Activated B cell treated with CpG ODN at 0.5 μM for 24 hours (primary cell): ENCODE data around the gene RIC3. TPM values are rescaled to one million over a fixed set of nuclear protein-coding genes. Genes with fewer than 3 reads are reported as not detected.

Experiments used
- ATAC-seq: fragments of 200-7000 bp; cut with Tn5 transposase; one replicate; pipeline ENCODE4 v1.10.0; 2021; ENCODE audit warnings: low read depth, mild to moderate bottlenecking, moderate library complexity
- CTCF ChIA-PET: fragments of 350-600 bp; sonication (Branson Sonifier 250); formaldehyde crosslinking; loops from one replicate; lab custom pipeline; 2021; ENCODE audit warnings: antibody characterized with exemption; lab: Charles Lee
- POLR2A ChIA-PET: fragments of 350-600 bp; sonication (Branson Sonifier 250); formaldehyde crosslinking; loops from one replicate; lab custom pipeline; 2021; ENCODE audit warnings: antibody characterized with exemption; lab: Charles Lee
- DNase-seq: peaks from one replicate; pipeline ENCODE4 v3.0.0; 2022
- H3K27ac Mint-ChIP-seq: one replicate; pipeline ENCODE4 v1.8.0; 2020; ENCODE audit warnings: mixed read lengths
- H3K27me3 Mint-ChIP-seq: one replicate; pipeline ENCODE4 v1.8.0; 2021; ENCODE audit warnings: mixed read lengths
- H3K36me3 Mint-ChIP-seq: one replicate; pipeline ENCODE4 v1.8.0; 2021; ENCODE audit warnings: low read depth, mixed read lengths
- H3K4me1 Mint-ChIP-seq: one replicate; pipeline ENCODE4 v1.8.0; 2021; ENCODE audit warnings: mixed read lengths
- H3K4me3 Mint-ChIP-seq: one replicate; pipeline ENCODE4 v1.8.0; 2020; ENCODE audit warnings: mild to moderate bottlenecking, mixed read lengths
- H3K9me3 Mint-ChIP-seq: one replicate; pipeline ENCODE4 v1.8.0; 2020; ENCODE audit warnings: mixed read lengths
- intact Hi-C: fragments of 100-400 bp; cut with micrococcal nuclease; formaldehyde crosslinking; loops from one replicate; pipeline ENCODE4 v1.15.1; 2024
- total RNA-seq: library from RNA; stranded (reverse); gene quantifications from 2 replicates; pipeline ENCODE4 v1.2.3, GENCODE V29; 2022
- TF ChIP-seq, protein P1 (sequence below): fragments of 200-600 bp; IDR thresholded peaks from one replicate; pipeline ENCODE4 v1.8.0; 2022; ENCODE audit warnings: antibody characterized with exemption, mild to moderate bottlenecking

Gene RIC3
- total RNA-seq, 1 donor from 2014 or later, result 52.8 TPM

DNA sequence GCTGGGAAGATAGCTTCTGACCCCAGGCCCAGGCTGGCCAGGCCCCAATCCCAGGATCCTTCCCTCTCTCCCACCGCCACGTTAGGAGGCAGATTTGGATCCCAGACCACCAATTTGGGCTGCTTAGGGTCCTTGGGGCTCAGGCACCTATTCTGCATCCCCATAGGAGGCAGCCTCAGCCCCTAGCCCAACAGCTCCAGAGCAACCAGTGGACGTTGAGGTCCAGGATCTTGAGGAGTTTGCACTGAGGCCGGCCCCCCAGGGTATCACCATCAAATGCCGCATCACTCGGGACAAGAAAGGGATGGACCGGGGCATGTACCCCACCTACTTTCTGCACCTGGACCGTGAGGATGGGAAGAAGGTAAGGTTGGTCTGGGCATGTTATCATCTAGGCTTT is 71.8 kb downstream of the RIC3 start:
- ChIA-PET CTCF (interaction anchor here (1.0 to 10.2 kb wide), 4 partner anchors 12 to 91 kb away, joined by 3 to 86 read pairs (median 4); no protein-coding TSS in a partner anchor), POLR2A (no interaction called here)
- no peak for DNase-seq
- Mint-ChIP-seq H3K36me3 (peaks cover 4% of the 10 kb centered on the region), H3K4me3 (no peak overlapping the region), H3K4me1 (no peaks in the 10 kb centered on the region), H3K27me3 (no peaks in the 10 kb centered on the region), H3K27ac (no peak overlapping the region), H3K9me3 (no peaks in the 10 kb centered on the region)
- no peak for ATAC-seq
- TF ChIP-seq, protein P1, sequence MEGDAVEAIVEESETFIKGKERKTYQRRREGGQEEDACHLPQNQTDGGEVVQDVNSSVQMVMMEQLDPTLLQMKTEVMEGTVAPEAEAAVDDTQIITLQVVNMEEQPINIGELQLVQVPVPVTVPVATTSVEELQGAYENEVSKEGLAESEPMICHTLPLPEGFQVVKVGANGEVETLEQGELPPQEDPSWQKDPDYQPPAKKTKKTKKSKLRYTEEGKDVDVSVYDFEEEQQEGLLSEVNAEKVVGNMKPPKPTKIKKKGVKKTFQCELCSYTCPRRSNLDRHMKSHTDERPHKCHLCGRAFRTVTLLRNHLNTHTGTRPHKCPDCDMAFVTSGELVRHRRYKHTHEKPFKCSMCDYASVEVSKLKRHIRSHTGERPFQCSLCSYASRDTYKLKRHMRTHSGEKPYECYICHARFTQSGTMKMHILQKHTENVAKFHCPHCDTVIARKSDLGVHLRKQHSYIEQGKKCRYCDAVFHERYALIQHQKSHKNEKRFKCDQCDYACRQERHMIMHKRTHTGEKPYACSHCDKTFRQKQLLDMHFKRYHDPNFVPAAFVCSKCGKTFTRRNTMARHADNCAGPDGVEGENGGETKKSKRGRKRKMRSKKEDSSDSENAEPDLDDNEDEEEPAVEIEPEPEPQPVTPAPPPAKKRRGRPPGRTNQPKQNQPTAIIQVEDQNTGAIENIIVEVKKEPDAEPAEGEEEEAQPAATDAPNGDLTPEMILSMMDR, result no peak
- intact Hi-C loops, result loop anchor here (10.0 kb wide), 1 partner anchor 402 kb away; no protein-coding TSS in a partner anchor

DNA sequence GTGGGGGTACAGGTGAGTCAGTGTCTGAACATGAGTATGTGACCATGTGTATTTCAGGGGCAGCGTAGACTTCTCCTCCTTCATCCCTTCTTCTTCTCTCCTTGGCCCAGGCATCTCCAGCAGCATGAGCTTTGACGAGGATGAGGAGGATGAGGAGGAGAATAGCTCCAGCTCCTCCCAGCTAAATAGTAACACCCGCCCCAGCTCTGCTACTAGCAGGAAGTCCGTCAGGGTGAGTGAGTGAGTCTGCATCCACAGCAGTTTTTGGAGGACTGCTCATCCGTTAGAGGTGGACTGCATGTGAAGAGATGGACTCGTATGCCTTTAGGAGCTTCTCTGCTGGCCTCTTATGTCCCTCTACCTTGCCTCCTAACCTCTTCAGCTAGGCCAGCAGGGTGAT is 72.2 kb downstream of the RIC3 start:
- H3K9me3 Mint-ChIP-seq, result no peaks in the 10 kb centered on the region
- TF ChIP-seq, protein P1, result no peak
- H3K4me1 Mint-ChIP-seq, result no peaks in the 10 kb centered on the region
- ChIA-PET CTCF (interaction anchor here (1.0 to 10.2 kb wide), 4 partner anchors 13 to 90 kb away, joined by 3 to 86 read pairs (median 4); no protein-coding TSS in a partner anchor), POLR2A (no interaction called here)
- no peaks in the 10 kb centered on the region for H3K27me3 Mint-ChIP-seq
- H3K4me3 Mint-ChIP-seq, result no peak overlapping the region
- no peak for ATAC-seq
- intact Hi-C loops, result loop anchor here (10.0 kb wide), 1 partner anchor 402 kb away; no protein-coding TSS in a partner anchor
- peaks cover 4% of the 10 kb centered on the region for H3K36me3 Mint-ChIP-seq
- H3K27ac Mint-ChIP-seq, result no peak overlapping the region
- DNase-seq, result no peak

DNA sequence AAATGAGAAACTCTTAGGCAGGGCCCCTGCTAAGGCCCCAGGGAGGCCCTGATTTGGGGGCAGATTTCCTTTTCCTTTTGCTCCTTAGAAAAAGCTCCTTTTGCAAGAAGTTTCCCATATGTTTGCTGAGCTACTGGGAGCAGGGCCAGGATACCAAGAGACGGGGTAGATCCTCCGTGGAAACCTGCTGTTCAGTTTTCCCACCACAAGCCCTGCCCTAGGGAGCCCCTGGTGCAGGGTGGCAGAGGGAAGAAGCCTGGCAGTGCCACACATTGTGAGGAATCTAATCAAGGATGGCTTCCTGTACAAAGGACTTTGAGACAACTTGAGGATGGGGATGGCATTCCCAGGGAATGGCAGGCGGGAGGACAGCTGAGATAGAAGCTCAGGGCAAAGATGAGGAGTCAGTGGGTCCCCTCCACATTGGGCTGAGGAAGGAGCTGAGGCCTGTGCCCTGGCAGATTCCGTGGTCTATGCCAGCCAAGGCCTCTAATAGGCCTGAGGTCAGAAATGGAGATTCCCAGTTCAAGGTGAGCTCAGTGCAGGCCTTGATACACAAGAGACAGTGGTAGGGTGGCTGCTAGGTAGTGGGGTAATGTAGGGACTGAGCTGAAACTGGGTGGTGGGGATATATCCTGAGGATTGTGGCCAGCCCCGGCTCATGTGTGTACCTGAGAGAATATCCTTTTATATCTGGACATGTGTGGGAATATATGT is 72.9 kb downstream of the RIC3 start:
- Mint-ChIP-seq H3K9me3 (no peaks in the 10 kb centered on the region), H3K36me3 (no peaks in the 10 kb centered on the region), H3K4me3 (no peak overlapping the region), H3K27me3 (no peaks in the 10 kb centered on the region), H3K27ac (no peak overlapping the region), H3K4me1 (no peaks in the 10 kb centered on the region)
- TF ChIP-seq, protein P1, result no peak
- POLR2A ChIA-PET, result no interaction called here
- intact Hi-C loops, result loop anchor here (10.0 kb wide), 1 partner anchor 401 kb away; no protein-coding TSS in a partner anchor
- DNase-seq (no peak), ATAC-seq (no peak)
- CTCF ChIA-PET, result interaction anchor here (1.1 to 10.2 kb wide), 3 partner anchors 13 to 90 kb away, joined by 3 to 86 read pairs (median 5); no protein-coding TSS in a partner anchor

DNA sequence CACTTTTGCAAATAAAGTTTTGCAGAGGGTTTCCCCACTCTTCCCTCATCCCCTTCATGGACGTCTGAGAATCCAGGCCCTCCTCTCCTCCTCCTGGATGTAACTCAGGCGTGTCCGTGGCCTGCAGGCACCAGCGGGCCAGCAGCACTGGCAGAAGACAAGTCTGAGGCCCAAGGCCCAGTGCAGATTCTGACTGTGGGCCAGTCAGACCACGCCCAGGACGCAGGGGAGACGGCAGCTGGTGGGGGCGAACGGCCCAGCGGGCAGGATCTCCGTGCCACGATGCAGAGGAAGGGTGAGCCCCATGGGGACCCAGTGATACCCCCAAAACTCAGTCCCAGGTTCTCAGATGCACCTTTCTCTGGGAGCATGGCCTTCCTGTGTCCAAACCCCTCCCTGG is 73.5 kb downstream of the RIC3 start:
- intact Hi-C loops, result loop anchor here (10.0 kb wide), 1 partner anchor 401 kb away; no protein-coding TSS in a partner anchor
- CTCF ChIA-PET, result interaction anchor here (10.2 kb wide), 1 partner anchor 89 kb away, joined by 86 read pairs; no protein-coding TSS in a partner anchor
- TF ChIP-seq, protein P1, result no peak
- no peak for ATAC-seq
- H3K27ac Mint-ChIP-seq, result no peak overlapping the region
- H3K27me3 Mint-ChIP-seq, result no peaks in the 10 kb centered on the region
- no peaks in the 10 kb centered on the region for H3K4me1 Mint-ChIP-seq
- H3K9me3 Mint-ChIP-seq, result no peaks in the 10 kb centered on the region
- POLR2A ChIA-PET, result no interaction called here
- H3K4me3 Mint-ChIP-seq, result no peak overlapping the region
- DNase-seq, result no peak
- no peaks in the 10 kb centered on the region for H3K36me3 Mint-ChIP-seq

DNA sequence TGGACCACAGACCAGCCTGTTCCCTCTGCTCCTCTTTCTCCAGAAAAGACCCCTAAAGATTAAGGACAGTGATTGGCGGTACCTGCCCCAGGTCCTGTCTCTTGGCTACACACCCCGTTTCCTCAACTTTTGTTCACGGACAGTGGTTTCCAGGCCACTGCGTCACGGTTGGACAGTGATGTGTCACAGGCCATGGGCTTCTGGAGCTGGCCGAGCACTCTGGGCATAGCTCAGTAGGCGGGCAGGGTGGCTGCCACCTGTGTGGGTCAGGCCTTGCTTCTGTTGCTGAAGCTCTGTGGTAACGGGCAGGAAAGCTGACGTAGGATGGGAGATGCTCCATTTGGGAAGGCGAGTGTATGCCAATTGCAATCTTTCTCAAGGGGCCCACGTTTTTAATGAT is 74.2 kb downstream of the RIC3 start:
- no peaks in the 10 kb centered on the region for H3K4me1 Mint-ChIP-seq
- H3K4me3 Mint-ChIP-seq, result no peak overlapping the region
- POLR2A ChIA-PET, result no interaction called here
- CTCF ChIA-PET, result interaction anchor here (10.2 kb wide), 1 partner anchor 88 kb away, joined by 86 read pairs; no protein-coding TSS in a partner anchor
- no peaks in the 10 kb centered on the region for H3K27me3 Mint-ChIP-seq
- TF ChIP-seq, protein P1, result no peak
- no peaks in the 10 kb centered on the region for H3K36me3 Mint-ChIP-seq
- intact Hi-C loops, result loop anchor here (10.0 kb wide), 1 partner anchor 400 kb away; no protein-coding TSS in a partner anchor
- H3K9me3 Mint-ChIP-seq, result no peaks in the 10 kb centered on the region
- DNase-seq (no peak), ATAC-seq (no peak)
- no peak overlapping the region for H3K27ac Mint-ChIP-seq
